HL-60 (cell line): ENCODE measurements around the gene IFI44L.

Experiments
- DNase-seq, 2 experiments: peaks; one replicate each; pipeline ENCODE4 v3.0.0-alpha.2; 2010 to 2020; ENCODE audit warnings: low read depth in 1 of 2, low spot score in 1 of 2
- H3K27ac ChIP-seq: fragments of 250-450 bp; sonication (Bioruptor Pico); replicated peaks from 2 replicates; pipeline ENCODE4 v1.5.1; 2020; ENCODE audit warnings: mild to moderate bottlenecking, moderate library complexity
- H3K27me3 ChIP-seq: fragments of 250-450 bp; sonication (Bioruptor Pico); 2 replicates; pipeline ENCODE4 v1.5.1; 2021; ENCODE audit warnings: mild to moderate bottlenecking, moderate library complexity; ENCODE audit not compliant: insufficient read depth, poor library complexity, severe bottlenecking
- H3K4me3 ChIP-seq: replicated peaks from 2 replicates; pipeline ENCODE4 v1.5.1; 2011; ENCODE audit warnings: mild to moderate bottlenecking, control low read depth, low read length; ENCODE audit not compliant: insufficient read depth
- CTCF ChIP-seq: IDR thresholded peaks from one replicate; pipeline ENCODE4 v1.5.1; 2011; ENCODE audit warnings: low read length, control low read depth, inconsistent platforms; ENCODE audit not compliant: insufficient read depth
- GABPA ChIP-seq: IDR thresholded peaks from 2 replicates; pipeline ENCODE4 v1.6.1; 2012; ENCODE audit warnings: low read depth
- POLR2AphosphoS5 ChIP-seq: IDR thresholded peaks from 2 replicates; pipeline ENCODE4 v1.6.1; 2012; ENCODE audit warnings: low read depth
- REST ChIP-seq: IDR thresholded peaks from 2 replicates; pipeline ENCODE4 v1.6.1; 2012; ENCODE audit warnings: low read depth; ENCODE audit not compliant: insufficient replicate concordance
- SPI1 ChIP-seq: IDR thresholded peaks from 2 replicates; pipeline ENCODE4 v1.6.1; 2012; ENCODE audit warnings: low read depth, mild to moderate bottlenecking, borderline replicate concordance

The IFI44L gene

GRCh38 chr1:78586572-78586971 lies 33.7 kb upstream of the IFI44L start:
- no peak for DNase-seq
- Histone ChIP-seq H3K27ac (no peak overlapping the region), H3K27me3 (no peaks in the 10 kb centered on the region), H3K4me3 (no peak overlapping the region)
- TF ChIP-seq CTCF (no peak), POLR2AphosphoS5 (no peak), SPI1 (no peak), REST (no peak), GABPA (no peak)

- no peaks in the 10 kb centered on the region for H3K27me3 ChIP-seq
- TF ChIP-seq REST (no peak), SPI1 (no peak), GABPA (no peak), CTCF (no peak), POLR2AphosphoS5 (no peak)
- H3K27ac ChIP-seq = no peak overlapping the region
- DNase-seq = no peak
- no peak overlapping the region for H3K4me3 ChIP-seq
Measured at GRCh38 chr1:78587211-78587610, 33.0 kb upstream of the IFI44L start.

GRCh38 chr1:78591971-78592370 lies 28.3 kb upstream of the IFI44L start:
- TF ChIP-seq CTCF = no peak
- TF ChIP-seq POLR2AphosphoS5 = no peak
- no peak for TF ChIP-seq REST
- no peak for TF ChIP-seq GABPA
- no peak for TF ChIP-seq SPI1
- H3K4me3 ChIP-seq = no peak overlapping the region
- no peaks in the 10 kb centered on the region for H3K27me3 ChIP-seq
- DNase-seq = no peak
- no peak overlapping the region for H3K27ac ChIP-seq
